NT2/D1 (cell line): ENCODE measurements around the gene STOML3.
"Not testable (repeated sequence)": the region's sequence is repeated elsewhere in the genome, so short reads cannot be mapped to it uniquely, and the experiment has no call there.

ENCODE experiments used
- DNase-seq: peaks from one replicate; pipeline ENCODE4 v3.0.0-alpha.2; 2011; ENCODE audit warnings: low read depth, low spot score
- H3K27me3 ChIP-seq: 2 replicates; pipeline ENCODE4 v1.6.0; 2011; ENCODE audit warnings: mild to moderate bottlenecking; ENCODE audit not compliant: insufficient read length, insufficient read depth
- H3K36me3 ChIP-seq: 2 replicates; pipeline ENCODE4 v1.6.1; 2011; ENCODE audit warnings: mild to moderate bottlenecking, low read length, mixed read lengths; ENCODE audit not compliant: insufficient read depth, insufficient read length
- H3K4me1 ChIP-seq: 2 replicates; pipeline ENCODE4 v1.5.1; 2011; ENCODE audit not compliant: insufficient read depth, insufficient read length
- H3K4me3 ChIP-seq: 2 replicates; pipeline ENCODE4 v1.5.1; 2011; ENCODE audit warnings: low read depth; ENCODE audit not compliant: insufficient read length
- H3K9ac ChIP-seq: 2 replicates; pipeline ENCODE4 v1.6.0; 2011; ENCODE audit warnings: low read depth; ENCODE audit not compliant: insufficient read length
- H3K9me3 ChIP-seq: 2 replicates; pipeline ENCODE4 v1.5.1; 2011; ENCODE audit warnings: mild to moderate bottlenecking, low read length; ENCODE audit not compliant: insufficient read depth
- SUZ12 ChIP-seq: IDR thresholded peaks from 2 replicates; pipeline ENCODE4 v1.6.1; 2011; ENCODE audit not compliant: insufficient read length, insufficient read depth; ENCODE audit errors: extremely low read depth
- YY1 ChIP-seq: IDR thresholded peaks from 2 replicates; pipeline ENCODE4 v1.6.1; 2011; ENCODE audit not compliant: insufficient read length, insufficient read depth
- ZNF274 ChIP-seq: IDR thresholded peaks from 2 replicates; pipeline ENCODE4 v1.6.1; 2011; ENCODE audit warnings: mild to moderate bottlenecking, low read depth, low read length

Gene STOML3

GRCh38 chr13:39016787-39017186, 26.2 kb upstream of the STOML3 start:
- H3K27me3 ChIP-seq: no peaks in the 10 kb centered on the region
- no peaks in the 10 kb centered on the region for H3K9me3 ChIP-seq
- peaks cover 73% of the 10 kb centered on the region for H3K36me3 ChIP-seq
- H3K4me1 ChIP-seq: no peaks in the 10 kb centered on the region
- no peak for TF ChIP-seq ZNF274
- TF ChIP-seq YY1: no peak
- no peak for TF ChIP-seq SUZ12
- DNase-seq: no peak
- H3K4me3 ChIP-seq: no peak overlapping the region
- no peak overlapping the region for H3K9ac ChIP-seq

GRCh38 chr13:39016087-39016486, 25.5 kb upstream of the STOML3 start:
- H3K9ac ChIP-seq: no peak overlapping the region
- TF ChIP-seq SUZ12 (no peak), ZNF274 (no peak), YY1 (no peak)
- no peaks in the 10 kb centered on the region for H3K4me1 ChIP-seq
- peaks cover 73% of the 10 kb centered on the region for H3K36me3 ChIP-seq
- no peaks in the 10 kb centered on the region for H3K27me3 ChIP-seq
- DNase-seq: no peak
- H3K4me3 ChIP-seq: no peak overlapping the region
- no peaks in the 10 kb centered on the region for H3K9me3 ChIP-seq

GRCh38 chr13:39013462-39013861, 22.8 kb upstream of the STOML3 start:
- H3K27me3 ChIP-seq: no peaks in the 10 kb centered on the region
- H3K4me3 ChIP-seq: no peak overlapping the region
- H3K9ac ChIP-seq: no peak overlapping the region
- no peaks in the 10 kb centered on the region for H3K4me1 ChIP-seq
- no peak for DNase-seq
- peaks cover 84% of the 10 kb centered on the region for H3K36me3 ChIP-seq
- no peak for TF ChIP-seq SUZ12
- TF ChIP-seq YY1: no peak
- TF ChIP-seq ZNF274: no peak
- no peaks in the 10 kb centered on the region for H3K9me3 ChIP-seq

- DNase-seq: no peak
- Histone ChIP-seq H3K4me3 (no peak overlapping the region), H3K27me3 (no peaks in the 10 kb centered on the region), H3K9me3 (peaks cover 2% of the 10 kb centered on the region; the same call in 1 of the 2 replicates), H3K9ac (no peak overlapping the region), H3K36me3 (peaks cover 82% of the 10 kb centered on the region), H3K4me1 (no peaks in the 10 kb centered on the region)
- TF ChIP-seq SUZ12: no peak
- TF ChIP-seq ZNF274: no peak
- TF ChIP-seq YY1: no peak
Measured at GRCh38 chr13:39012608-39013007, 22.0 kb upstream of the STOML3 start.

- DNase-seq, H3K9ac ChIP-seq, H3K9me3 ChIP-seq, H3K27me3 ChIP-seq, H3K4me3 ChIP-seq, H3K4me1 ChIP-seq: not testable (repeated sequence)
- H3K36me3 ChIP-seq: peaks cover 29% of the 10 kb centered on the region
Measured at GRCh38 chr13:39006371-39007111, 15.9 kb upstream of the STOML3 start.

GRCh38 chr13:38998739-38999138, 8.1 kb upstream of the STOML3 start:
- Histone ChIP-seq H3K27me3 (no peaks in the 10 kb centered on the region), H3K9me3 (no peaks in the 10 kb centered on the region), H3K4me1 (no peaks in the 10 kb centered on the region), H3K36me3 (no peaks in the 10 kb centered on the region), H3K4me3 (no peak overlapping the region), H3K9ac (no peak overlapping the region)
- no peak for DNase-seq
- TF ChIP-seq YY1 (no peak), SUZ12 (no peak), ZNF274 (no peak)

- DNase-seq: no peak
- H3K27me3 ChIP-seq: no peaks in the 10 kb centered on the region
- H3K36me3 ChIP-seq: no peaks in the 10 kb centered on the region
- no peak overlapping the region for H3K4me3 ChIP-seq
- TF ChIP-seq SUZ12: no peak
- TF ChIP-seq ZNF274: no peak
- no peak for TF ChIP-seq YY1
- no peaks in the 10 kb centered on the region for H3K9me3 ChIP-seq
- no peaks in the 10 kb centered on the region for H3K4me1 ChIP-seq
- no peak overlapping the region for H3K9ac ChIP-seq
Measured at GRCh38 chr13:38993381-38993780, 2.8 kb upstream of the STOML3 start.
